Astrocyte of the cerebellum (primary cell): ENCODE data around the gene GUK1.
A peak's percentile ranks its signal among the peaks of the same experiment; 100 is the strongest.

Experiments
- DNase-seq: peaks from one replicate; pipeline ENCODE4 v3.0.0-alpha.2; 2011; ENCODE audit warnings: low read depth
- H3K4me3 ChIP-seq: 2 replicates; pipeline ENCODE4 v1.5.1; 2011; ENCODE audit warnings: mild to moderate bottlenecking, low read depth, low read length, moderate library complexity
- CTCF ChIP-seq: IDR thresholded peaks from 2 replicates; pipeline ENCODE4 v1.5.1; 2012; ENCODE audit warnings: low read length, low read depth, moderate library complexity, mild to moderate bottlenecking; ENCODE audit errors: missing control alignments
- in situ Hi-C: cut with HindIII; loops from 2 replicates; pipeline ENCODE4 v1.10.0; 2017; ENCODE audit warnings: low sequenced_read_pairs

GUK1 gene

GRCh38 chr1:228162286-228163006 lies 22.4 kb downstream of the GUK1 start:
- H3K4me3 ChIP-seq, result no peak overlapping the region
- no peak for DNase-seq
- in situ Hi-C loops, result no loop called here
- no peak for TF ChIP-seq CTCF

GRCh38 chr1:228163007-228163753 lies 23.1 kb downstream of the GUK1 start:
- no peak overlapping the region for H3K4me3 ChIP-seq
- TF ChIP-seq CTCF, result no peak
- no peak for DNase-seq
- in situ Hi-C loops, result no loop called here

GRCh38 chr1:228163776-228164519 lies 23.9 kb downstream of the GUK1 start:
- in situ Hi-C loops, result no loop called here
- H3K4me3 ChIP-seq, result no peak overlapping the region
- DNase-seq, result no peak
- TF ChIP-seq CTCF, result no peak

- no peak for DNase-seq
- TF ChIP-seq CTCF, result no peak
- in situ Hi-C loops, result loop anchor here (5.0 kb wide), 1 partner anchor 303 kb away; no protein-coding TSS in a partner anchor
- peak overlapping the region; percentile 40 for H3K4me3 ChIP-seq
Observed at GRCh38 chr1:228164561-228165371, 24.7 kb downstream of the GUK1 start.

- in situ Hi-C loops, result loop anchor here (5.0 kb wide), 1 partner anchor 302 kb away; no protein-coding TSS in a partner anchor
- TF ChIP-seq CTCF, result peak; percentile 79
- peak within 1 kb of the TSS; percentile 72 for H3K4me3 ChIP-seq
- DNase-seq, result peak; percentile 95
Observed at GRCh38 chr1:228165372-228166169, 25.5 kb downstream of the GUK1 start, which contains the start of gene IBA57. Gene IBA57 (plus strand): TSS chr1:228165804. CDS start chr1:228165817, 13 bp downstream.
